CMK (cell line): Measurements from ENCODE around the gene IER2.

Experiments used
- DNase-seq: peaks from one replicate; pipeline ENCODE4 v3.0.0-alpha.2; 2010; ENCODE audit warnings: low read depth

IER2 gene

GRCh38 chr19:13118424-13119193 is 31.6 kb upstream of the IER2 start:
- DNase-seq: peak; percentile 83

GRCh38 chr19:13119627-13120026 is 30.6 kb upstream of the IER2 start:
- DNase-seq: no peak

- DNase-seq: no peak
These were observed 30.2 kb upstream of the IER2 start for GRCh38 chr19:13120031-13120430.

GRCh38 chr19:13120817-13121216 is 29.4 kb upstream of the IER2 start:
- DNase-seq: no peak

- no peak for DNase-seq
These were observed 28.5 kb upstream of the IER2 start for GRCh38 chr19:13121551-13122274.

- DNase-seq: no peak
These were observed 27.8 kb upstream of the IER2 start for GRCh38 chr19:13122275-13122878.

- no peak for DNase-seq
These were observed 26.9 kb upstream of the IER2 start for GRCh38 chr19:13122980-13123957.

GRCh38 chr19:13127051-13127450 is 23.2 kb upstream of the IER2 start:
- no peak for DNase-seq

- no peak for DNase-seq
These were observed 22.2 kb upstream of the IER2 start for GRCh38 chr19:13127811-13128575.

GRCh38 chr19:13128583-13128982 is 21.6 kb upstream of the IER2 start:
- DNase-seq: no peak

- DNase-seq: no peak
These were observed 20.8 kb upstream of the IER2 start for GRCh38 chr19:13129384-13129783.

- no peak for DNase-seq
These were observed 19.2 kb upstream of the IER2 start for GRCh38 chr19:13130886-13131490.

GRCh38 chr19:13132471-13133180 is 17.6 kb upstream of the IER2 start:
- DNase-seq: no peak

GRCh38 chr19:13133241-13133870 is 16.9 kb upstream of the IER2 start:
- no peak for DNase-seq

GRCh38 chr19:13134626-13135025 is 15.6 kb upstream of the IER2 start:
- DNase-seq: no peak

GRCh38 chr19:13135068-13136062 is 14.8 kb upstream of the IER2 start:
- DNase-seq: no peak

- no peak for DNase-seq
These were observed 12.9 kb upstream of the IER2 start for GRCh38 chr19:13137290-13137794.
